Germinal center (tissue), 1 donor: ENCODE measurements around the gene NPIPA1.
"Not testable (repeated sequence)": the region's sequence is repeated elsewhere in the genome, so short reads cannot be mapped to it uniquely, and the experiment has no call there.

Experiments used
- DNase-seq: peaks from one replicate; pipeline ENCODE4 v3.0.0; 2012; ENCODE audit warnings: mixed read lengths, low spot score

NPIPA1 gene

GRCh38 chr16:14937143-14937542 lies at the start of gene NPIPA1:
Gene NPIPA1, plus strand, starts transcription at chr16:14937443. Its CDS starts 0 bp downstream, at chr16:14937443.
- DNase-seq: not testable (repeated sequence)

- DNase-seq: not testable (repeated sequence)
Measured at GRCh38 chr16:14892111-14892510, 45.1 kb upstream of the NPIPA1 start.

DNA sequence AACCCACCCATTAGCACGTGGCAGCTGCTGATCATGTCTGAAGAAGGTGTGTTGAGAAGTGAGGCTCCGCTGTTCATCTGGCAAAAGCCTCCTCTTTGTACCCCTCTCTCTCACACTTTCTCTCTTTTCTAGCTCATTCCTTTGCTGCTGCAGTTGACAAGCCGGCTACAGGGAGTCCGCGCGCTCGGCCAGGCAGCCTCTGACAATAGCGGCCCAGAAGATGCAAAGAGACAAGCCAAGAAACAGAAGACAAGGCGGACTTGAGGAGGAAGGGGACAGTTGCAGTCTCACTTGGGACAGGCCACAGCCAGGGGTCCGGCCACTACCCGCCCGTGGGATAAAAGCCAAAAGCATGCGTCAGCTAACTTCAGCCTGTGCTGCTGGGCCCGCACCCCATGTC lies 41.9 kb upstream of the NPIPA1 start:
- DNase-seq: not testable (repeated sequence)

DNA sequence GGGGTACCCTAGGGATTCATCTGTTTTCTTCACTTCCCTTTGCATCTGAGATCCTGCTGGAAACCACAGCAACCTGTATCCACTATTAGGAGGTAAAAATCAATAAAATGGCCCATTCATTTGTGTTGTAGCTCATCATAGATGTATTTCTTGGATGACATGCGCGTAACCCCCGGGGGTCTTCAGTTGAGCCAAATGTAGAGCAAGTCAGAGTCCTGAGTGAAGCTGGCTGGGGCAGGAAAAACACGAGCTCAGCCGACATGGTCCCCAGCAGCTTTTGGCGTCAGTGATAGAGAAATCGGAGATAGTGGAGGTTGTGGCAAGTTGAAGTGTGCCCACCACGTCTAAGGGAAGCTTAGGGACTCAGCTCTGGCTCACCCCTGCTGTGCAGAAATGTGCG lies 41.2 kb upstream of the NPIPA1 start:
- DNase-seq: not testable (repeated sequence)

DNA sequence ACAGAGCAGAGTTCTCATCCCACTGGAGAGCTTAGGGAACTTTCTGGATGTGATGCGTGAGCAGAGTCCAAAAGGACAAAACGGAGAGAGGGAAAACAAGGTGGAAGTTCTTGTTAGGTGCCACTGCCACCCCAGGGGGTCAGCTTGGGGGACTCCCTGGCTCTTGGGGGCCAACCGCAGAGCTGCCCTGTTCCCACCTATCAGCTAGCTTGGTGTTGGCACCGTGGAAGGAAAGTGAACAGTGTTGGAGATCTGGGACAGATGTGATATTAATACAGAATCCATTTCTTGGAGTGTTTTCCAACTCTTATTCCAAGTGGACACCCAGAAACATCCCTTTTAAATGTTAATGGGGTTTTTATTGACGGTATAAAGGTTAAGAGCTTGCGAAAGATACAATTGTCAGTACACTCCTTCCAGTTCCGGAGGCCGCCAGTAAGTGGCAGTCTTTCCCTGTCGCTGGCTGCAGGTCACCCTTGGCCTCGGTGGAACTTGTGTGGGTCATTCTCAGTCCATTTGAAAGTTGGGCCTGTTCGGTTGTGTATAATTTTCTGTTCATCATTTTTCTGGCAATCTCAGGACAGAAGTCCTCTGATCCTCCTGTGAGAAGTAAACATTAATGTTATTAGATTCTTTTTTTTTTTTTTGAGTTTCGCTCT lies 40.1 kb upstream of the NPIPA1 start:
- DNase-seq: not testable (repeated sequence)

- not testable (repeated sequence) for DNase-seq
Measured at GRCh38 chr16:14898162-14898561, 39.1 kb upstream of the NPIPA1 start.

DNA sequence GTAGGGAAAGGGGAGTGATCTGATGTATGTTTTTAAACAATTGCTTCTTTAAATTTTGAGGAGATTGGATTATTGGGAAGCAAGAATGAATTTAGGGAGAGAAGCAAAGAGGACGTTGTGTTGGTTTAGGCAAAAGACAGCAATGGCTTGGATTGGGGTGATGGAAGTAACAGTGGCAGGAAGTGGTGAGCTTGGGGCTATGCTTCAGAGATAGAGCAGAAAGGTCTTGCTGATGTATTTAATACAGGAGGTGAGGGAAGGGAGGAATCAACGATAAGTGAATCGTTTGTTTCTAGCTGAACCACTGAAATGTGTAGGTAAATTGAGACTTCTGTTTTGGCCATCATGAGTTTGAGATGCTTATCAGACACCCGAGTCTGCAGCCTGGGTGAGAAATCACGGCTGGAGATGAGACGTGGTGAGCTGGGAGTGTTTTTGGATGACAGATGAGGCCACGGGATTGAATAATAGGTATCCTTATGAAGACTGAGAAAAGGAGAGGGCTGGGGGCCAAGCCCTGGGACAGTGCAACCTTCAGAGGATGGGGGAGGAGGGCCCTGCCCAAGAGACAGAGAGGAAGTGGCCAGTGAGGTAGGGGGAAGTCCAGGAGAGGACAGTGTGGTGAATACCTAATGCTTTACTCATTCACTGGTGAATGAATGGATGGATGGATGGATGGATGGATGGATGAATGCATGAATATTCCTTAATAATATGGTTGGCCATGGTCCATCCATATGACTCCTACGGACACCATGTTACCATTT lies 33.9 kb upstream of the NPIPA1 start:
- DNase-seq: not testable (repeated sequence)

DNA sequence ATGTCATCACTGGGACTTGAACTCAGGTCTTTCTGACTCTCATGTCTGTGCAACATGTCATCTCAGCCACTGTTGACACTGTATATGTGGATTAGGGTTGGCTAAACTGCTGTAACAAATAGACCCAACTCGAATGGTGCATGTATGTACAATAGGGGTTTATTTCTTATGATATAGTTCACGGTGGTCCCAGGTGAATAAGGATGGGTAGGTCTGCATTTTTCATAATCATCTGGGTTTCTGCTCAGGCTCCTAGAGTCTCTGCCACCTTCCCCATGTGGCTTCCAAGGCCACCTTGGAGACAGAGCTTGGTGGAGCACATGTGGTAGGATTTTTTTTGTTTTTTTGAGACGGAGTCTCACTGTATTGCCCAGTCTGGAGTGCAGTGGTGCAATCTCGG lies 27.5 kb upstream of the NPIPA1 start:
- DNase-seq: not testable (repeated sequence)

GRCh38 chr16:14910833-14911629 lies 26.2 kb upstream of the NPIPA1 start:
- not testable (repeated sequence) for DNase-seq

DNA sequence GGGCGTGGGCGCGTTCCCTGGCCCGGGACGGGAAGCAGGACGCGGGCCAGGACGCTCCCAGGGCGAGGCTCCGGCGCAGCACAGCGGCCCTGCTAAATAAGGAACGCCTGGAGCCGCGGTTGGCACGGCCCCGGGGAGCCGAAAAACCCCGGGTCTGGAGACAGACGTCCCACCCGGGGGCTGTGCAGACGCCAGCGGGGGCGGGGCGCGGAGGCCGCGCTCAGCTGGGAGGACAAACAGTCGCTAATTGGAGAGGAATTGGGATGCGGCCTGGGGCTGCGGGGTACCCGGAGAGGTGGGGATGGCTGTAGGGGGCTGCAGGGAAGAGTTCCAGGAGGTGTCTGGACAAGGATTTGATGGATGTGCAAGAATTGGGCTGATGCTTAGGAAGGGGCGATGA lies 25.3 kb upstream of the NPIPA1 start:
- DNase-seq: not testable (repeated sequence)

GRCh38 chr16:14912588-14912987 lies 24.7 kb upstream of the NPIPA1 start:
- not testable (repeated sequence) for DNase-seq

DNA sequence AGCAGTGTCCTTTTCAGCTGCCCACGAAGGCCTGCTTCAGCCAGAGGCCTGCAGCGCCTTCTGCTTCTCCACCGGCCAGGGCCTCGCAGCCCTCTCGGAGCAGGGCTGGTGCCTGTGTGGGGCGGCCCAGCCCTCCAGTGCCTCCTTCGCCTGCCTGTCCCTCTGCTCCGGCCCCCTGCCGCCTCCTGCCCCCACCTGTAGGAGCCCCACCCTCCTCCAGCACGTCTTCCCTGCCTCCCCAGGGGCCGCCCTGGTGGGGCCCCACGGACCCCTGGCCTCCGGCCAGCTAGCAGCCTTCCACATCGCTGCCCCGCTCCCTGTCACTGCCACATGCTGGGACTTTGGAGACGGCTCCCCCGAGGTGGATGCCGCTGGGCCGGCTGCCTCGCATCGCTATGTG lies 18.7 kb upstream of the NPIPA1 start:
- DNase-seq: not testable (repeated sequence)

GRCh38 chr16:14919837-14920600 lies 17.2 kb upstream of the NPIPA1 start:
- not testable (repeated sequence) for DNase-seq

DNA sequence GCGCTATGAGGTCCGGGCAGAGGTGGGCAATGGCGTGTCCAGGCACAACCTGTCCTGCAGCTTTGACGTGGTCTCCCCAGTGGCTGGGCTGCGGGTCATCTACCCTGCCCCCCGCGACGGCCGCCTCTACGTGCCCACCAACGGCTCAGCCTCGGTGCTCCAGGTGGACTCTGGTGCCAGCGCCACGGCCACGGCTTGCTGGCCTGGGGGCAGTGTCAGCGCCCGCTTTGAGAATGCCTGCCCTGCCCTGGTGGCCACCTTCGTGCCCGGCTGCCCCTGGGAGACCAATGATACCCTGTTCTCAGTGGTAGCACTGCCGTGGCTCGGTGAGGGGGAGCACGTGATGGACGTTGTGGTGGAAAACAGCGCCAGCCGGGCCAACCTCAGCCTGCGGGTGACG lies 15.0 kb upstream of the NPIPA1 start:
- DNase-seq: not testable (repeated sequence)

- not testable (repeated sequence) for DNase-seq
Measured at GRCh38 chr16:14922968-14923367, 14.3 kb upstream of the NPIPA1 start.

DNA sequence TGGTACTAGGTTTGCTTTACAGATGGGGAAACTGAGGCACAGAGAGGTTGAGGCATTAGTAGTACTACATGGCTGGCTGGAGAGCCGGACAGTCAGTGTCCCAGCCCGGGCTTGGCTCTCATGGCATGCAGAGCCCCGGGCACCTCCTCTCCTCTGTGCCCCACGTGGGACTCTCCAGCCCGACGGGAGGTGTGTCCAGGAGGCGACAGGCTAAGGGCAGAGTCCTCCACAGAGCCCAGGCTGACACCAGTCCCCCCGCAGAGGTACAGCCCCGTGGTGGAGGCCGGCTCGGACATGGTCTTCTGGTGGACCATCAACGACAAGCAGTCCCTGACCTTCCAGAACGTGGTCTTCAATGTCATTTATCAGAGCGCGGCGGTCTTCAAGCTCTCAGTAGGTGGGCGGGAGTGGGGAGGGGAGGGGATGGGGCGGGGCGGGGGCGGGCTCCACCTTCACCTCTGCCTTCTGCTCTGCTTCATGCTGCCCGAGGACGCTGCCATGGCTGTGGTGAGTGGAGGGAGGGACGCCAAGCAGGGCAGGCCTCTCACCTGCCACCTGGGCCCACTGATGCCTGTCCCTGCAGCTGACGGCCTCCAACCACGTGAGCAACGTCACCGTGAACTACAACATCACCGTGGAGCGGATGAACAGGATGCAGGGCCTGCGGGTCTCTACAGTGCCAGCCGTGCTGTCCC lies 13.7 kb upstream of the NPIPA1 start:
- not testable (repeated sequence) for DNase-seq

GRCh38 chr16:14924359-14924758 lies 12.9 kb upstream of the NPIPA1 start:
- not testable (repeated sequence) for DNase-seq

- DNase-seq: not testable (repeated sequence)
Measured at GRCh38 chr16:14924982-14925381, 12.3 kb upstream of the NPIPA1 start.

- peak; percentile 1 for DNase-seq
Measured at GRCh38 chr16:14928064-14928714, 9.1 kb upstream of the NPIPA1 start.

- not testable (repeated sequence) for DNase-seq
Measured at GRCh38 chr16:14929176-14929575, 8.1 kb upstream of the NPIPA1 start.
